ENCODE results near the gene LCOR. TPM values are rescaled to one million over a fixed set of nuclear protein-coding genes. Genes with fewer than 3 reads are reported as not detected.

The LCOR gene
- total RNA-seq, 3 donors from 2014 or later = 70.4 to 106 (median 93.0) TPM

DNA sequence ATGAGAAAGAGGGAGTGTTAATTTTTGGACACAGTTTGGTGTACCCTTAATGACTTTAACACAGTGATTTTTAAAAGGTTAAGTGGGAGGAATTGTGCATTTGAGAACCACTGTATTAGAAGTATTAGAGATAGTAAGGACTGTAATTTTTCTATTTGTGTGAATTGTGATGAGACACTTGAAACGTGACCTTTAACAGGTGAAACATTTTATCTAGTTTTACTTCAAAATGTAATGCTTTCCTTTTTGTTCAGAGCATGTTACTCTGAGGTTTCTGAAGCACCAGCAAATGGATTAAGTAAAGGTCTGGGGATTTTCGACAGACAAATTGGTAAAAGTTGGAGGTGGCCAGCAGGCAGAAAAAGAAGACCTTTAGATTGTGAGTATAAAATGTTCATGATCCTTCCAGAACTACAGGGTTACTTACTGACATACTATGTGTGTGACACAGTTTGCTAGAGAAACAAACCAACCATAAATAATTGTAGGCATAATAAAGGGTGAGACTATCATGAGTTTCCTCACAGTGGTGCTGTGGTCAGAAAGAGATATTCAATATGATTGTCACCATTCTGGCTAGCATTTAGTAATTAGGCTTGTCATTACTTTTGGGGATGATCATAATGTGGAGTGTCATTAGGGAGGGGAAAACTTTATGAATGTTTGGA is 26.1 kb downstream of the LCOR start:
- ATAC-seq (no peak), DNase-seq (no peak)
- no peak for TF ChIP-seq CTCF (IDR thresholded peaks at IDR 0.05)
- Histone ChIP-seq H3K4me3 (no peak overlapping the region), H3K9me3 (no peaks in the 10 kb centered on the region), H3K36me3 (ENCODE audit: low read depth) (no peaks in the 10 kb centered on the region), H3K4me1 (ENCODE audit: low read depth) (no peaks in the 10 kb centered on the region)
- intact Hi-C loops (cut with DNase I, micrococcal nuclease) = no loop called here

DNA sequence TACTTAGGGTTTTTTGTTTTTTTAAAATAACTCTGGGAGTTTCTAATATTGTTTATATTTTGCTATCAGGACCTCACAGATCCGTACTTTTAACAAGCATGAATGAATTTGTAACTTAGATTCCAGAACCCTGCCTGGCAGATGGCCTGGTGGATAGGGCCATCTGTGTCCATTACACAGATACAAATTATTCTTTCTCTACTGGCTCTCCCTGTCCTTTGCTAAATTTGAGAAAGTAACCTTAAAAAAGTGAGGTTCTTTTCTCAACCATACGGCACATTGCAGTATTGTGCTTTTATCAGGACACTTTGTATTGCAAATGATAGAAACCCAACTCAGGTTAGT is 26.6 kb downstream of the LCOR start:
- no peak for TF ChIP-seq CTCF (IDR thresholded peaks at IDR 0.05)
- ATAC-seq = no peak
- intact Hi-C loops (cut with DNase I, micrococcal nuclease) = no loop called here

DNA sequence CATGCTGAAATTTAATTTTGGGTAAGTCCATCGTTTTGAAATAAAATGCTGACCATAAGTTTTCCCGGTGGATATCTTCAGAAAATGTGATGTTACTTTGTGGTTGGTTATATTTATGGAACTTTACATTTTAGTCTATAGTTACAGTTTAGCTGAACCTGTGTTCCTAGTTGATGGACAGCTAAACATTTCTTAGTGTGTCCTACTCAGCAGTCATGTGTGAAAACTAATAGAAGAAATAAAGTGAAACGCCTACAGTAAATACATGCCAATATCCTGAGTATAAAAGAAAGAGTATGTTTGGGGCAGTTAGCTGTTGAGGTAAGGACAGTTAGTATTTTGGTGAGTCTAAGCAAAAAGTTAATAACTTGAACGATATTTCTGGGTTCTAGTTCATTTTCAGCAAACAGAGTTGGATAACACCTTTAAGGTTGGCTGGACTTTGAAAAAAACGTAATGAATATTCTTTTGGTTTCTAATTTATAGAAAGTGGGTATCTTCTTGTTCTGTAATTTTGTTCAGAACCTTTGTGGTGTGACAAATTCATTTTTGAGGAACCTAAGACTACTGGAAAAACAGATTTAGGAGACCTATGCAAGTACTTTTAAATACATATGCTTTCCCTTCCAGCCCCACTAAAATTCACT is 28.7 kb downstream of the LCOR start:
- peaks cover 21% of the 10 kb centered on the region for H3K4me1 ChIP-seq (ENCODE audit: low read depth)
- TF ChIP-seq CTCF (IDR thresholded peaks at IDR 0.05) = no peak

More for the DNA sequence above, 26.6 kb downstream of the LCOR start:
- H3K4me3 ChIP-seq = no peak overlapping the region
- DNase-seq = no peak
- no peaks in the 10 kb centered on the region for H3K9me3 ChIP-seq
- peaks cover 5% of the 10 kb centered on the region for H3K4me1 ChIP-seq (ENCODE audit: low read depth)
- H3K36me3 ChIP-seq (ENCODE audit: low read depth) = no peaks in the 10 kb centered on the region

GRCh38 chr10:96863922-96864543 is 31.9 kb downstream of the LCOR start:
- intact Hi-C loops (cut with DNase I, micrococcal nuclease) = no loop called here
- no peaks in the 10 kb centered on the region for H3K36me3 ChIP-seq (ENCODE audit: low read depth)
- peaks cover 21% of the 10 kb centered on the region for H3K4me1 ChIP-seq (ENCODE audit: low read depth)
- no peaks in the 10 kb centered on the region for H3K9me3 ChIP-seq
- ATAC-seq (peak; percentile 95), DNase-seq (no peak)
- no peak for TF ChIP-seq CTCF (IDR thresholded peaks at IDR 0.05)
- no peak overlapping the region for H3K4me3 ChIP-seq

More for the DNA sequence above, 28.7 kb downstream of the LCOR start:
- ATAC-seq = no peak
- no peak overlapping the region for H3K4me3 ChIP-seq
- DNase-seq = no peak
- intact Hi-C loops (cut with DNase I, micrococcal nuclease) = no loop called here
- H3K36me3 ChIP-seq (ENCODE audit: low read depth) = no peaks in the 10 kb centered on the region
- H3K9me3 ChIP-seq = no peaks in the 10 kb centered on the region

GRCh38 chr10:96873086-96873485 is 41.0 kb downstream of the LCOR start:
- no peak overlapping the region for H3K4me3 ChIP-seq
- TF ChIP-seq CTCF (IDR thresholded peaks at IDR 0.05) = no peak
- DNase-seq (no peak), ATAC-seq (no peak)
- no peaks in the 10 kb centered on the region for H3K36me3 ChIP-seq (ENCODE audit: low read depth)
- no peaks in the 10 kb centered on the region for H3K9me3 ChIP-seq
- intact Hi-C loops (cut with DNase I, micrococcal nuclease) = no loop called here
- no peaks in the 10 kb centered on the region for H3K4me1 ChIP-seq (ENCODE audit: low read depth)
